Caco-2 (cell line): ENCODE measurements around the gene IGSF9B. TPM values are rescaled to one million over a fixed set of nuclear protein-coding genes. Genes with fewer than 3 reads are reported as not detected.

ENCODE experiments used
- BruUV-seq: library from RNA; stranded (reverse); fragments of 400-500 nt; replicated peaks from 2 replicates; lab custom pipeline; 2021; lab: Mats Ljungman, UMichigan
- CTCF ChIA-PET: fragments of 300-600 bp; sonication (Branson Sonifier 250); formaldehyde crosslinking; loops from one replicate; lab custom pipeline; 2022; ENCODE audit warnings: antibody characterized with exemption; lab: Charles Lee
- POLR2A ChIA-PET: fragments of 300-600 bp; sonication (Branson Sonifier 250); formaldehyde crosslinking; loops from one replicate; lab custom pipeline; 2022; ENCODE audit warnings: antibody characterized with exemption; lab: Charles Lee
- DNase-seq, 2 experiments: peaks; one replicate each; pipeline versions ENCODE4 v3.0.0 to v3.0.0-alpha.2; 2020 to 2022
- H3K27me3 ChIP-seq: replicated peaks from 2 replicates; pipeline ENCODE4 v1.6.0; 2011; ENCODE audit warnings: low read length; ENCODE audit not compliant: control insufficient read depth, insufficient read depth
- H3K36me3 ChIP-seq: 2 replicates; pipeline ENCODE4 v1.5.1; 2011; ENCODE audit warnings: low read length; ENCODE audit not compliant: control insufficient read depth, insufficient read depth
- H3K4me1 ChIP-seq: fragments of 250-450 bp; sonication (Bioruptor Pico); 2 replicates; pipeline ENCODE4 v1.5.1; 2020; ENCODE audit warnings: mild to moderate bottlenecking
- H3K4me3 ChIP-seq: 2 replicates; pipeline ENCODE4 v1.5.1; 2011; ENCODE audit warnings: low read depth, mild to moderate bottlenecking, control low read depth, low read length
- H3K9me3 ChIP-seq: fragments of 250-450 bp; sonication (Bioruptor Pico); 2 replicates; pipeline ENCODE4 v1.5.1; 2020; ENCODE audit warnings: mild to moderate bottlenecking, moderate library complexity
- H3K27ac Mint-ChIP-seq: one replicate; pipeline ENCODE4 v1.8.0; 2022; ENCODE audit warnings: mixed read lengths; ENCODE audit not compliant: unreplicated experiment
- H3K27me3 Mint-ChIP-seq: one replicate; pipeline ENCODE4 v1.8.0; 2022; ENCODE audit warnings: mixed read lengths; ENCODE audit not compliant: insufficient read depth, unreplicated experiment
- H3K36me3 Mint-ChIP-seq: one replicate; pipeline ENCODE4 v1.8.0; 2022; ENCODE audit warnings: mild to moderate bottlenecking, mixed read lengths; ENCODE audit not compliant: insufficient read depth, unreplicated experiment
- H3K4me1 Mint-ChIP-seq: one replicate; pipeline ENCODE4 v1.8.0; 2022; ENCODE audit warnings: low read depth, mixed read lengths; ENCODE audit not compliant: unreplicated experiment
- H3K4me3 Mint-ChIP-seq: one replicate; pipeline ENCODE4 v1.8.0; 2022; ENCODE audit warnings: mild to moderate bottlenecking, moderate library complexity, mixed read lengths; ENCODE audit not compliant: unreplicated experiment
- H3K9me3 Mint-ChIP-seq: one replicate; pipeline ENCODE4 v1.8.0; 2022; ENCODE audit warnings: mixed read lengths; ENCODE audit not compliant: unreplicated experiment
- CTCF ChIP-seq, 2 experiments: fragments of 200-600 bp in 1 of 2; IDR thresholded peaks; 1 replicate in 1 of 2; 2 replicates in 1 of 2; pipeline versions ENCODE4 v1.5.1 to v1.8.0; 2011 to 2022; ENCODE audit warnings: antibody characterized with exemption in 1 of 2, control low read depth in 1 of 2, inconsistent platforms in 1 of 2, low read depth in 1 of 2, low read length in 1 of 2, mild to moderate bottlenecking in 1 of 2, moderate library complexity in 1 of 2; ENCODE audit not compliant: insufficient read depth in 1 of 2, severe bottlenecking in 1 of 2, unreplicated experiment in 1 of 2
- intact Hi-C: fragments of 100-400 bp; cut with micrococcal nuclease; formaldehyde crosslinking; loops from one replicate; pipeline ENCODE4 v1.10.0; 2022; ENCODE audit not compliant: unreplicated experiment
- total RNA-seq: library from RNA; stranded (reverse); gene quantifications from 2 replicates; pipeline ENCODE4 v1.2.3, GENCODE V29; 2022

Gene IGSF9B
- total RNA-seq, 1 experiment from 2014 or later, result 4.2 TPM

- intact Hi-C loops, result no loop called here
- H3K9me3 ChIP-seq, result peaks cover 6% of the 10 kb centered on the region; the same call in 1 of the 2 replicates
- no peaks in the 10 kb centered on the region for H3K4me1 ChIP-seq
- no TSS peak for BruUV-seq
- POLR2A ChIA-PET, result no interaction called here
- CTCF ChIA-PET, result no interaction called here
- peaks cover 10% of the 10 kb centered on the region for H3K27me3 Mint-ChIP-seq
- no peaks in the 10 kb centered on the region for H3K27me3 ChIP-seq
- H3K36me3 ChIP-seq, result no peaks in the 10 kb centered on the region
- TF ChIP-seq CTCF (IDR thresholded peaks at IDR 0.05; ENCODE audit: insufficient read depth in 1 of 2, low read depth in 1 of 2, low read length in 1 of 2, severe bottlenecking in 1 of 2, unreplicated experiment in 1 of 2), result no peak
- DNase-seq, result no peak
- H3K4me3 Mint-ChIP-seq, result no peak overlapping the region
- H3K4me3 ChIP-seq, result no peak overlapping the region
- H3K36me3 Mint-ChIP-seq, result no peaks in the 10 kb centered on the region
- no peaks in the 10 kb centered on the region for H3K4me1 Mint-ChIP-seq
- no peaks in the 10 kb centered on the region for H3K9me3 Mint-ChIP-seq
- H3K27ac Mint-ChIP-seq, result no peak overlapping the region
Measured at GRCh38 chr11:133860151-133860550, 96.6 kb downstream of the IGSF9B start.

Other genes starting within 250 kb of the IGSF9B start
- gene SPATA19, start 111.5 kb downstream of the IGSF9B start, total RNA-seq, result not detected in 2 replicates
- 0.65 and 1.5 TPM in 2 replicates for gene JAM3, start 112.1 kb upstream of the IGSF9B start, total RNA-seq